HUES6 (cell line): ENCODE results near the gene SYNE2.

Experiments
- H3K27ac ChIP-seq: 2 replicates; pipeline ENCODE4 v1.7.0; 2013; ENCODE audit warnings: low read depth, mild to moderate bottlenecking, low read length, inconsistent platforms
- H3K27me3 ChIP-seq: 2 replicates; pipeline ENCODE4 v1.6.1; 2013; ENCODE audit warnings: low read length; ENCODE audit not compliant: control insufficient read depth, insufficient read depth
- H3K36me3 ChIP-seq: 2 replicates; pipeline ENCODE4 v1.6.1; 2013; ENCODE audit warnings: low read length; ENCODE audit not compliant: control insufficient read depth, insufficient read depth
- H3K4me1 ChIP-seq: 2 replicates; pipeline ENCODE4 v1.6.1; 2013; ENCODE audit warnings: low read length; ENCODE audit not compliant: control insufficient read depth, insufficient read depth
- H3K4me3 ChIP-seq: 2 replicates; pipeline ENCODE4 v1.5.1; 2013; ENCODE audit warnings: low read depth, low read length
- H3K9ac ChIP-seq: one replicate; pipeline ENCODE4 v1.6.1; 2013; ENCODE audit warnings: mild to moderate bottlenecking, low read length
- H3K9me3 ChIP-seq: 2 replicates; pipeline ENCODE4 v1.6.1; 2013; ENCODE audit warnings: low read depth, low read length; ENCODE audit not compliant: control insufficient read depth, insufficient read depth

Gene SYNE2

DNA sequence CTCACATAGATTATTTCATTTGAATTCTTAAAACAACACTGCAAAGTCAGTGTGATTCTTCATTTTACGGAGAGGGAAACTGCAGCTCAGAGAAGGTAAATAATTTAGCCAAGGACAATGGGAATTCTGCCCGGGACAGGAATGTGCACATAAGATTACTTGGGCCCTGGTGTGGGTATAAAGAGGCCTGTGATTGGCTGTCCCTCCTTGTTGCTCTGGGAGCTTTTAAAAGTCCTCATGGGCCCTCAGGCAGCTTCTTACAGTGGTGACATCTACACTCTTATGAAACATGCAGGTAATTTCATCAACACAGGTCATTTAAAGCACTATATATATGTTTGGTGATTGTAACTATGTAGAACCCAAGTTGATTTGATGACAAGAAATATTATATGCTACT, 341.0 kb downstream of the SYNE2 start:
- H3K27me3 ChIP-seq = no peaks in the 10 kb centered on the region
- H3K36me3 ChIP-seq = peaks cover 24% of the 10 kb centered on the region; the same call in 1 of the 2 replicates
- no peak overlapping the region for H3K9ac ChIP-seq
- H3K9me3 ChIP-seq = no peaks in the 10 kb centered on the region
- no peak overlapping the region for H3K27ac ChIP-seq
- H3K4me3 ChIP-seq = no peak overlapping the region
- H3K4me1 ChIP-seq = peaks cover 39% of the 10 kb centered on the region

DNA sequence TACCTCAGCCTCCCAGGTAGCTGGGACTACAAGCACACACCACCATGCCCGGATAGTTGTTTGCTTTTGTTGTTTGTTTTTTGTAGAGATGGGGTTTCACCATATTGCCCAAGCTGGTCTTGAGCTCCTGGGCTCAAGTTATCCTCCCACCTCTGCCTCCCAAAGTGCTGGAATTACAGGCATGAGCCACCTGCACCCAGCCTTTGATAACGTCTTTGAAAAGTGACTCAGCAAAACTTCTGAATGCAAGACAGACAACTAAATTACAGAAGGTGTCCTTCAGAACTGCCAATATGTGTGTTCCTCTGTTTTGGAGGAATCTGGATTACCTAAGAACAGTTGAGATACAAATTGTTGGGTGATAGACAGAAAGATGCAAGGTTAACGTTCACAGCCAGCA, 341.6 kb downstream of the SYNE2 start:
- no peak overlapping the region for H3K9ac ChIP-seq
- H3K27ac ChIP-seq = no peak overlapping the region

DNA sequence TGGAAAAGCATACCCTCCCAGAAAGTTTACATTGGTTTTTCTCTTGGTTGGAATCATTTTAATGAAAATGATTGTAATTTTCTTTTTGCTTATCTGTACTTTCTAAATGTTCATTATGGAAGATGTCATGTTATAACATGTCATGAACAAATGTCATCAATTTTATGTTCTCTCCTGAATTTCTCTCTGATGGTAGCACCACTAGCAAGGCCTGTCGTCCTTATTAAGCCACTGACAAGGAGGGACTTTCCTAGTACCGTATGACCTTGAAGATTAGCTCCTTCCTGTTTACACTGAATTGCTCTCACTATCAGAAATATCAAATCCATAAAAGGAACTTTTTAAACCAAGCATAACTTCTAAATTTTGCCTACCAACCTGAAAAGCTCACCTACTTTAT, 342.4 kb downstream of the SYNE2 start:
- no peak overlapping the region for H3K9ac ChIP-seq
- H3K27ac ChIP-seq = no peak overlapping the region
- H3K36me3 ChIP-seq = peaks cover 16% of the 10 kb centered on the region; the same call in 1 of the 2 replicates
- no peak overlapping the region for H3K4me3 ChIP-seq
- H3K27me3 ChIP-seq = no peaks in the 10 kb centered on the region
- no peaks in the 10 kb centered on the region for H3K9me3 ChIP-seq
- peaks cover 44% of the 10 kb centered on the region for H3K4me1 ChIP-seq

More for the DNA sequence above, 341.6 kb downstream of the SYNE2 start:
- peaks cover 39% of the 10 kb centered on the region for H3K4me1 ChIP-seq
- H3K36me3 ChIP-seq = peaks cover 22% of the 10 kb centered on the region; the same call in 1 of the 2 replicates
- H3K4me3 ChIP-seq = no peak overlapping the region
- no peaks in the 10 kb centered on the region for H3K9me3 ChIP-seq
- H3K27me3 ChIP-seq = no peaks in the 10 kb centered on the region

DNA sequence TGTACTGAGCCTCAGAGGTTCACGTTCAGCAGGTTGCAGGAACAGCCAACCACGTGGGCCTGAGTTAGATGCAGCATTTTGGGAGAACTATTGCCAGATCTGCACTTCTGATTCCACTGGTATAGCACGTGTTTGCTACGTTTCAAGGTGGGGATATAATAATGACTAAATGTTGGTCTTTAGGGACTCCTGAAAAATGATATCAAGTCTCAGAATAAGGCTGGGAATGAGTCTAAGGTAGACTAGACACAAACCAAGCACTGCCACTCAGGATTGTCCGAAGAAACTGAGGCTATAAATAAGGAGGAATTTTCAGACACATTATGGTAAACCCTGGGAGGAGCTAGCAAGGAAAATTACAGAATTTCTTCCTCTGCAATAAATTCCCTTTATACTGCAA, 343.3 kb downstream of the SYNE2 start:
- Histone ChIP-seq H3K4me1 (peaks cover 52% of the 10 kb centered on the region), H3K27me3 (no peaks in the 10 kb centered on the region), H3K27ac (no peak overlapping the region), H3K9ac (no peak overlapping the region), H3K4me3 (no peak overlapping the region), H3K9me3 (no peaks in the 10 kb centered on the region), H3K36me3 (peaks cover 8% of the 10 kb centered on the region; the same call in 1 of the 2 replicates)

DNA sequence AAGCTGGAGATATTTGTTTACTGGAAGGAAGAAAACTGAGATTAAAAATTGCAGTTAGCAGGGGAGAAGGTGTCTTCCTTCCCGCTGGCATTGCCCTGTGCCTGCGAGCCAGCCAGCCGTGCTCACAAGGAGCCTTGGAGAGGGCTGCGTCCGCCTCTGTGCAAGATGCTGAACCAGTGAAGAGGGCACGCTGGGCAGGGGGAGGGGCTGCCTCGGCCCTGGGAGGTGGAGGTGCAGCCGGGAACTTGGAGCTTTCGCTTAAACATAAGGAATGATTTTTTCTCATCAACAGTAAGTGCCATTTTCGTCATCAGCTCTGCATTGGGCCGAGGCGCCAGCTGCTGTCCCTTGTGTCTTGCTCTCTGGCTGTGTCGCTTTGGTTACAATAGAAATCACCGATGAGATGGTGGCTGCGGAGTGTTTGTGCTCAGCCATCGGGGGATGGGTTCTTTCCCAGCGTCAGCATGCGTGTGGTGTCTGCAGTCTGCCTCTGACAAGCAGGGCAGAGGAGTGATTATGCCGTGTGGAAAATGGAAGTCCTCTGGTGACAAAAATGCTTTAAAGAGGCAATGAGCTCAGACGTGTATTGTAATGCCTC, 344.1 kb downstream of the SYNE2 start:
- H3K27me3 ChIP-seq = no peaks in the 10 kb centered on the region
- 0 out of 2 replicates have a peak, but pooled peaks cover 4% of the 10 kb centered on the region for H3K36me3 ChIP-seq
- H3K9ac ChIP-seq = peak overlapping the region; percentile 29
- H3K4me3 ChIP-seq = peak overlapping the region; percentile 54
- H3K9me3 ChIP-seq = no peaks in the 10 kb centered on the region
- peaks cover 55% of the 10 kb centered on the region for H3K4me1 ChIP-seq
- H3K27ac ChIP-seq = no peak overlapping the region

DNA sequence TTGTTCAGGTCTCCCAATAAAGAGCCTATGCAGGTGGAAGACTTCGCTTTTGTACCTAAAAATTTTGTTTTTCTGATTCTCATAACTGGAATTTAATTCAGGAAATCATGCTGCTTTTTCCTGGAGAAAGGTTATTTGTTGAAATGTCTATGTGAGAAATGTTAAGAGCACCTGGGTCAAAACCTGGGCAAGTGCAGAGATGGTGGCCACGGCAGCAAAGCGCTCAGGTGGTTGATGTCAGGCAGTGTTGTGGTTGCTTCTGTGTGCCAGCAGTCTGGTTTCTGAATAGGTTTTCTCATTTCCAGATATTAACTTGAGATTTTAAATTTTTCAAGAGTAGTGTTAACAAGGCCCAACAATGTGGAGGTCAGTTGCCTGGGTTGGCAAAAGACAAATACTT, 345.2 kb downstream of the SYNE2 start:
- Histone ChIP-seq H3K27ac (no peak overlapping the region), H3K4me1 (peaks cover 48% of the 10 kb centered on the region), H3K9me3 (no peaks in the 10 kb centered on the region), H3K4me3 (no peak overlapping the region), H3K36me3 (no peaks in the 10 kb centered on the region; the same call in 1 of the 2 replicates), H3K9ac (no peak overlapping the region), H3K27me3 (no peaks in the 10 kb centered on the region)

DNA sequence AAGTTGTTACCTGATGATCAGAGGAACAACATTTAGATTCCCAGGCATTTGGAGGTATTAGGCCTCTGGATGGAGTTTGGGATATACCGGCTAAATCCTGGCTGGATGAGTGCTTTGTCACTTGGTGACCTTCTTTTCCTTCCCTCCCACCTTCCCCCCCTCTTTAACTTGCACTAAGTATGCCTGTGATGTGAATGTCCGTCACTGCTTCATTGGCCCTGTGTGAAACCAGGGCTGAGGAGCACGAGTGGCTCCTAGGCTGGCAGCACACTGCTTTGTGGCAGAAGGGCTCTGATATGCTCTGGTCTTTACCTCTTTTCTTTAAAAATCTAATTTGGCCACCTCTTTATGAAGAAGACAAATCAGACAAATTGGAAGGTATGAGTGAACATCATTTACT, 345.7 kb downstream of the SYNE2 start:
- Histone ChIP-seq H3K36me3 (no peaks in the 10 kb centered on the region; the same call in 1 of the 2 replicates), H3K9ac (no peak overlapping the region)

DNA sequence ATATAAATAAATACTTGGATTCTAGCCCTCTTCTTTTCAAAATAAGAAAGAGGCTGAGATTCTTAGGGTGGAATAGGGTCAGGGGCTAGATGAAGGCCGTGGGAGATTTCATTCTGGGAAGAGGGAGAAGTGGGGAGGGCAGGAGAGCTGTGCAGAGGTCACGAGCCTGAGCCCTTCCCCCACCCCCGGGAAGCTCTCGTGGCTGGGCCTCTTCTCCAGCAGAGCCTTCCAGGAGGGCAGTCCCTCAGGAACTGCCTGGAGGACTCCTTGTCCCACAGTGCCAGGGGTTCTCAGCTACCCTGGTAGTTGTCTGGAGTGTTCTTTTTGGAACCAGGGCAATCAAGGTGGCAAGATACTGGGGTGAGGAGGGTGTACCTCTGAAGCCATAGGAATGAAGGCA, 347.4 kb downstream of the SYNE2 start:
- Histone ChIP-seq H3K4me1 (peaks cover 31% of the 10 kb centered on the region), H3K4me3 (no peak overlapping the region), H3K27me3 (no peaks in the 10 kb centered on the region), H3K36me3 (no peaks in the 10 kb centered on the region; the same call in 1 of the 2 replicates), H3K9ac (peak overlapping the region; percentile 36), H3K27ac (no peak overlapping the region), H3K9me3 (no peaks in the 10 kb centered on the region)

More for the DNA sequence above, 345.7 kb downstream of the SYNE2 start:
- Histone ChIP-seq H3K27me3 (no peaks in the 10 kb centered on the region), H3K9me3 (no peaks in the 10 kb centered on the region), H3K4me1 (peaks cover 43% of the 10 kb centered on the region), H3K27ac (no peak overlapping the region), H3K4me3 (no peak overlapping the region)

DNA sequence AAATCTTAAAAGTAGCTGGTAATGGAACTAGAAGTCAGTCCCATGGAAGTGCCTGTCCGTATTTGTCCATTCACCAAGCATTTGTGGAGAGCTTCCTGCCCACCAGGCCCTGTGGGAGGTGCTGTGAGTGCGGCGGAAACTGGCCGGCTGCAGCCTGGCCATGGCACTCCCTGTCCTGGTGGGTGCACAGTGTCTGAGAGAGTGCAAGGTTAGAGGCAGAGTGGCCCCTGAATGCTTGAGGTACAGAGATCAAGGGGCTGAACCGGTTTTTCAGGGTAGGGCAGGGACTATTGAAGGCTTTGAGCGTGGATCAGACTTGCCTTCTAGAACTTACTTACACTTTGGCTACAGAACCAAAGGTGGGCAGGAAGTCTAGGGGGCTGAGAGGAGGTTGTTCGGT, 348.5 kb downstream of the SYNE2 start:
- Histone ChIP-seq H3K4me1 (peaks cover 26% of the 10 kb centered on the region), H3K4me3 (no peak overlapping the region), H3K27ac (no peak overlapping the region)

DNA sequence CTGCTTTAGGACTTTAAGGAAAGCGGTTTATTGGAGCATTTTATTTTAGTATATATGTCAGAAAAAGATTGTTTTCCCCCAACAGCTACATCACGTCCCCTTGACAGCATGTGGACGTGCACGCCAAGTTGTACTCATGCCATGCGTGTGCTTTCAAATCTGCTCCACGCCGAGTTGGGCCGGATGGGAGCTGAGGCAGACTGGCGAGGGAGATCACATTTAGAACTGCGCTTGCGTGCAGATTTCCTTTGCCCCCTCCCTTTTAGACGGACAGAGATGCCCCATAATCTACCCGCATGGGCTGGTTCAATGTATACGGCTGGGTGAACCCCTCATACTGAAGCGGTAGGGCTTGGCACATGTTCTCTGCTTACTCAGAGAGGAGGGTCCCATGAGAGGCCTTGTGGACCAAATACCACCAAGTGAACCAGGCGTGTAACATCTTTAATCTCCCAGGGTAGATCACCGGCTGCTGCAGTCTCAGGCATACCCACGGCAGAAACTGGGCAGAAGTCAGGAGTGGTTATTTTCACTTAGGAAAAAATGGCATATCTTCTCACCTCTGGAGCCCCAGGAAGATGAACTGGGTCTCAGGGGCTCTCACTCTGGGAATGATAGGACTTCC, 349.2 kb downstream of the SYNE2 start:
- Histone ChIP-seq H3K4me3 (no peak overlapping the region), H3K9ac (no peak overlapping the region), H3K4me1 (peaks cover 19% of the 10 kb centered on the region), H3K27me3 (no peaks in the 10 kb centered on the region), H3K27ac (no peak overlapping the region), H3K9me3 (no peaks in the 10 kb centered on the region), H3K36me3 (no peaks in the 10 kb centered on the region; the same call in 1 of the 2 replicates)

More for the DNA sequence above, 348.5 kb downstream of the SYNE2 start:
- Histone ChIP-seq H3K9me3 (no peaks in the 10 kb centered on the region), H3K9ac (no peak overlapping the region), H3K27me3 (no peaks in the 10 kb centered on the region), H3K36me3 (no peaks in the 10 kb centered on the region; the same call in 1 of the 2 replicates)

DNA sequence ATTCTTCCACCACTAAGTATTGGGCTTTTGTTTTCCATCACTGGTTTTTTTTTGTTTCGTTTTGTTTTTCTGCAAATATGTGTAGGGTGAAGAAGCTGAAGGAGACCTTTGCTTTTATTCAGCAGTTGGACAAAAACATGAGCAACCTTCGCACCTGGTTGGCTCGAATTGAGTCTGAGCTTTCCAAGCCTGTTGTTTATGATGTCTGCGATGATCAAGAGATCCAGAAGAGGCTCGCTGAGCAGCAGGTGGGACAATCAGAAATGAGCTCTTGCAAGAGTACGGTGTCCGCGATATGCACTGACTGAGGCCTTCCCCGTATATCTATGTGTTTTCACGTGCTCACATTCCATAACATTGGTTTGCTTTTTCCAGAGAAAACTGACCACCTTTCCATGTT, 349.9 kb downstream of the SYNE2 start:
- Histone ChIP-seq H3K4me1 (peaks cover 15% of the 10 kb centered on the region), H3K9me3 (no peaks in the 10 kb centered on the region), H3K27ac (no peak overlapping the region), H3K36me3 (no peaks in the 10 kb centered on the region; the same call in 1 of the 2 replicates), H3K9ac (no peak overlapping the region), H3K4me3 (no peak overlapping the region), H3K27me3 (no peaks in the 10 kb centered on the region)
